ENCODE data around the gene SCCPDH. TPM values are rescaled to one million over a fixed set of nuclear protein-coding genes. Genes with fewer than 3 reads are reported as not detected.
"Not testable (repeated sequence)": the region's sequence is repeated elsewhere in the genome, so short reads cannot be mapped to it uniquely, and the experiment has no call there.

SCCPDH gene
- total RNA-seq, 1 experiment from 2014 or later, result 10.9 TPM

DNA sequence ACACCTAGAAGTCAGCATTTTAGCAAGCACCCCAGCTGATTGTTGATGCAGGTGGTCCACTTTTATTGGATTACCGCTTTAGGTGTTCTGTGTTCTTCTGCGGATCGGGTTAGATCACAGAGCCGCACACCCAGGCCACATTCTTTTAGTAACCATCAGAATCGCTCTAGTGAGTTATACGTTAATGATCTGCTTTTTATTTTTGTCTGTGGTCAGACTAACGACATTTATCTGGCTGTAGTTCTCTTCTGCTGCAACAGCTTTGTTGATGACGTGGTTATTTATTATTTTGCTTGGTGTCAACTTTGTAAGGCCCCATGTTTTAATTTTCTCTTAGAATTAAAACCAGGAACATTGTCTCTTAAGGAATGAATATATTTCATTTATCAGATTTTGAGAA lies 18.2 kb downstream of the SCCPDH start:
- Mint-ChIP-seq H3K27ac (no peak overlapping the region), H3K27me3 (ENCODE audit: low read depth) (no peaks in the 10 kb centered on the region), H3K36me3 (no peaks in the 10 kb centered on the region; the same call in 1 of the 2 replicates), H3K4me1 (no peaks in the 10 kb centered on the region), H3K9me3 (no peaks in the 10 kb centered on the region), H3K4me3 (no peak overlapping the region)
- no peak for TF ChIP-seq MXD4 (CRISPR knock-in tag; IDR thresholded peaks at IDR 0.05; ENCODE audit: borderline replicate concordance)
- no peak for TF ChIP-seq ZNF317 (CRISPR knock-in tag; IDR thresholded peaks at IDR 0.05; ENCODE audit: borderline replicate concordance, low read depth)
- no peak for TF ChIP-seq ATF1 (CRISPR knock-in tag; IDR thresholded peaks at IDR 0.05)
- TF ChIP-seq, protein P1, sequence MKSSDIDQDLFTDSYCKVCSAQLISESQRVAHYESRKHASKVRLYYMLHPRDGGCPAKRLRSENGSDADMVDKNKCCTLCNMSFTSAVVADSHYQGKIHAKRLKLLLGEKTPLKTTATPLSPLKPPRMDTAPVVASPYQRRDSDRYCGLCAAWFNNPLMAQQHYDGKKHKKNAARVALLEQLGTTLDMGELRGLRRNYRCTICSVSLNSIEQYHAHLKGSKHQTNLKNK (CRISPR knock-in tag; IDR thresholded peaks at IDR 0.05), result no peak
- TF ChIP-seq, protein P2, sequence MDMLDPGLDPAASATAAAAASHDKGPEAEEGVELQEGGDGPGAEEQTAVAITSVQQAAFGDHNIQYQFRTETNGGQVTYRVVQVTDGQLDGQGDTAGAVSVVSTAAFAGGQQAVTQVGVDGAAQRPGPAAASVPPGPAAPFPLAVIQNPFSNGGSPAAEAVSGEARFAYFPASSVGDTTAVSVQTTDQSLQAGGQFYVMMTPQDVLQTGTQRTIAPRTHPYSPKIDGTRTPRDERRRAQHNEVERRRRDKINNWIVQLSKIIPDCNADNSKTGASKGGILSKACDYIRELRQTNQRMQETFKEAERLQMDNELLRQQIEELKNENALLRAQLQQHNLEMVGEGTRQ (CRISPR knock-in tag; IDR thresholded peaks at IDR 0.05), result no peak
- TF ChIP-seq PRRX2 (CRISPR knock-in tag; IDR thresholded peaks at IDR 0.05), result no peak
- TF ChIP-seq SMAD4 (CRISPR knock-in tag; IDR thresholded peaks at IDR 0.05), result no peak
- TF ChIP-seq ZNF671 (CRISPR knock-in tag; IDR thresholded peaks at IDR 0.05), result no peak
- no peak for TF ChIP-seq CREM (CRISPR knock-in tag; IDR thresholded peaks at IDR 0.05)
- ATAC-seq (no peak), DNase-seq (ENCODE audit: low spot score) (no peak)
- POLR2A ChIA-PET, result no interaction called here
- CTCF ChIA-PET, result no interaction called here

DNA sequence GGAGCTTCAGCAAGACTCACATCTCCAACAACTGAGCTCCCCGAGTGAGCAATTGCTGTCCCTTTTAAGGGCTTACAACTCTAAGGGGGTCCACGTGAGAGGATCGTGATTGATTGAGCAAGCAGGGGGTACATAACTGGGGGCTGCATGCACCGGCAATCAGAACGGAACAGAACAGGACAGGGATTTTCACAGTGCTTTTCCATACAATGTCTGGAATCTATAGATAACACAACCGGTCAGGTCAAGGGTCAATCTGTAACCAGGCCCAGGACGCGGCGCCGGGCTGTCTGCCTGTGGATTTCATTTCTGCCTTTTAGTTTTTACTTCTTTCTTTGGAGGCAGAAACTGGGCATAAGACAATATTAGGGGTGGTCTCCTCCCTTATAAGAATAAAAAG lies 21.9 kb downstream of the SCCPDH start:
- not testable (repeated sequence) for H3K4me1 Mint-ChIP-seq; H3K27ac Mint-ChIP-seq; H3K4me3 Mint-ChIP-seq; H3K9me3 Mint-ChIP-seq; DNase-seq (ENCODE audit: low spot score); ATAC-seq; H3K36me3 Mint-ChIP-seq; H3K27me3 Mint-ChIP-seq (ENCODE audit: low read depth)
- CTCF ChIA-PET, result interaction anchor here (0.6 to 0.7 kb wide), 2 partner anchors 57 to 220 kb away, joined by 3 to 4 read pairs; no protein-coding TSS in a partner anchor
- POLR2A ChIA-PET, result interaction anchor here (0.6 to 0.7 kb wide), 2 partner anchors 12 to 53 kb away, joined by 4 to 12 read pairs; no protein-coding TSS in a partner anchor

DNA sequence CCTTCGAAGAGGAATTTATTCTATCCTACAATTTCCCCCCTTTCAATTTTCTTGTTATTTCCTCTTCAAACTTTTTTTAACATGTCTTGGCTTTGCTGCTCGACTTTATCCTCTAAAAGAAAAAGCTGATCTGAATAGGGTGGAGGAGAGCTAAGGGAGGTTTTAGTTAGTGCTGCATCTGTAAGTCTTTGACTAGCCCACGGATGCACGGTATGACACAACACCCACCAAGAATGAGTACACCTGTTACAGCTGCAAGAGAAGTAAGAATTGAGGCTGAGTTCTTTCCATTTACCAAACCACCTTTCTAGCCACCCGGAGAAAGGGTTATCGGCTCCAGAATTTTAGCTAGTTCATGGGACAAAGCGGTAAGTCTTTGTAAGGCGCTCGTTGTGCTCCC lies 23.8 kb downstream of the SCCPDH start:
- Mint-ChIP-seq H3K27me3 (ENCODE audit: low read depth) (no peaks in the 10 kb centered on the region), H3K36me3 (no peaks in the 10 kb centered on the region; the same call in 1 of the 2 replicates), H3K4me3 (no peak overlapping the region), H3K4me1 (no peaks in the 10 kb centered on the region), H3K9me3 (no peaks in the 10 kb centered on the region), H3K27ac (no peak overlapping the region)
- DNase-seq (ENCODE audit: low spot score) (no peak), ATAC-seq (no peak)
- POLR2A ChIA-PET, result no interaction called here
- CTCF ChIA-PET, result interaction anchor here (1.9 kb wide), 1 partner anchor 59 kb away, joined by 4 read pairs; no protein-coding TSS in a partner anchor
- TF ChIP-seq NFATC4 (CRISPR knock-in tag; IDR thresholded peaks at IDR 0.05) (no peak), NR2C2 (CRISPR knock-in tag; IDR thresholded peaks at IDR 0.05) (no peak), ZNF416 (CRISPR knock-in tag; IDR thresholded peaks at IDR 0.05) (no peak), RELA (CRISPR knock-in tag; IDR thresholded peaks at IDR 0.05; ENCODE audit: borderline replicate concordance) (no peak), GRHL2 (CRISPR knock-in tag; IDR thresholded peaks at IDR 0.05; ENCODE audit: insufficient replicate concordance, severe bottlenecking) (no peak), ATF1 (CRISPR knock-in tag; IDR thresholded peaks at IDR 0.05) (no peak), CREB1 (CRISPR knock-in tag; IDR thresholded peaks at IDR 0.05) (no peak), ZNF263 (CRISPR knock-in tag; IDR thresholded peaks at IDR 0.05; ENCODE audit: low read depth) (no peak), CBFB (CRISPR knock-in tag; IDR thresholded peaks at IDR 0.05; ENCODE audit: low read depth) (no peak), NR1H2 (CRISPR knock-in tag; IDR thresholded peaks at IDR 0.05) (no peak)
- TF ChIP-seq, protein P2 (CRISPR knock-in tag; IDR thresholded peaks at IDR 0.05), result no peak
- TF ChIP-seq, protein P3, sequence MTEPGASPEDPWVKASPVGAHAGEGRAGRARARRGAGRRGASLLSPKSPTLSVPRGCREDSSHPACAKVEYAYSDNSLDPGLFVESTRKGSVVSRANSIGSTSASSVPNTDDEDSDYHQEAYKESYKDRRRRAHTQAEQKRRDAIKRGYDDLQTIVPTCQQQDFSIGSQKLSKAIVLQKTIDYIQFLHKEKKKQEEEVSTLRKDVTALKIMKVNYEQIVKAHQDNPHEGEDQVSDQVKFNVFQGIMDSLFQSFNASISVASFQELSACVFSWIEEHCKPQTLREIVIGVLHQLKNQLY (CRISPR knock-in tag; IDR thresholded peaks at IDR 0.05), result no peak
- TF ChIP-seq, protein P4, sequence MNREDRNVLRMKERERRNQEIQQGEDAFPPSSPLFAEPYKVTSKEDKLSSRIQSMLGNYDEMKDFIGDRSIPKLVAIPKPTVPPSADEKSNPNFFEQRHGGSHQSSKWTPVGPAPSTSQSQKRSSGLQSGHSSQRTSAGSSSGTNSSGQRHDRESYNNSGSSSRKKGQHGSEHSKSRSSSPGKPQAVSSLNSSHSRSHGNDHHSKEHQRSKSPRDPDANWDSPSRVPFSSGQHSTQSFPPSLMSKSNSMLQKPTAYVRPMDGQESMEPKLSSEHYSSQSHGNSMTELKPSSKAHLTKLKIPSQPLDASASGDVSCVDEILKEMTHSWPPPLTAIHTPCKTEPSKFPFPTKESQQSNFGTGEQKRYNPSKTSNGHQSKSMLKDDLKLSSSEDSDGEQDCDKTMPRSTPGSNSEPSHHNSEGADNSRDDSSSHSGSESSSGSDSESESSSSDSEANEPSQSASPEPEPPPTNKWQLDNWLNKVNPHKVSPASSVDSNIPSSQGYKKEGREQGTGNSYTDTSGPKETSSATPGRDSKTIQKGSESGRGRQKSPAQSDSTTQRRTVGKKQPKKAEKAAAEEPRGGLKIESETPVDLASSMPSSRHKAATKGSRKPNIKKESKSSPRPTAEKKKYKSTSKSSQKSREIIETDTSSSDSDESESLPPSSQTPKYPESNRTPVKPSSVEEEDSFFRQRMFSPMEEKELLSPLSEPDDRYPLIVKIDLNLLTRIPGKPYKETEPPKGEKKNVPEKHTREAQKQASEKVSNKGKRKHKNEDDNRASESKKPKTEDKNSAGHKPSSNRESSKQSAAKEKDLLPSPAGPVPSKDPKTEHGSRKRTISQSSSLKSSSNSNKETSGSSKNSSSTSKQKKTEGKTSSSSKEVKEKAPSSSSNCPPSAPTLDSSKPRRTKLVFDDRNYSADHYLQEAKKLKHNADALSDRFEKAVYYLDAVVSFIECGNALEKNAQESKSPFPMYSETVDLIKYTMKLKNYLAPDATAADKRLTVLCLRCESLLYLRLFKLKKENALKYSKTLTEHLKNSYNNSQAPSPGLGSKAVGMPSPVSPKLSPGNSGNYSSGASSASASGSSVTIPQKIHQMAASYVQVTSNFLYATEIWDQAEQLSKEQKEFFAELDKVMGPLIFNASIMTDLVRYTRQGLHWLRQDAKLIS (CRISPR knock-in tag; IDR thresholded peaks at IDR 0.05; ENCODE audit: borderline replicate concordance), result no peak
- TF ChIP-seq, protein P5, sequence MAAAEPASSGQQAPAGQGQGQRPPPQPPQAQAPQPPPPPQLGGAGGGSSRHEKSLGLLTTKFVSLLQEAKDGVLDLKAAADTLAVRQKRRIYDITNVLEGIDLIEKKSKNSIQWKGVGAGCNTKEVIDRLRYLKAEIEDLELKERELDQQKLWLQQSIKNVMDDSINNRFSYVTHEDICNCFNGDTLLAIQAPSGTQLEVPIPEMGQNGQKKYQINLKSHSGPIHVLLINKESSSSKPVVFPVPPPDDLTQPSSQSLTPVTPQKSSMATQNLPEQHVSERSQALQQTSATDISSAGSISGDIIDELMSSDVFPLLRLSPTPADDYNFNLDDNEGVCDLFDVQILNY (CRISPR knock-in tag; IDR thresholded peaks at IDR 0.05), result no peak
- TF ChIP-seq, protein P6, sequence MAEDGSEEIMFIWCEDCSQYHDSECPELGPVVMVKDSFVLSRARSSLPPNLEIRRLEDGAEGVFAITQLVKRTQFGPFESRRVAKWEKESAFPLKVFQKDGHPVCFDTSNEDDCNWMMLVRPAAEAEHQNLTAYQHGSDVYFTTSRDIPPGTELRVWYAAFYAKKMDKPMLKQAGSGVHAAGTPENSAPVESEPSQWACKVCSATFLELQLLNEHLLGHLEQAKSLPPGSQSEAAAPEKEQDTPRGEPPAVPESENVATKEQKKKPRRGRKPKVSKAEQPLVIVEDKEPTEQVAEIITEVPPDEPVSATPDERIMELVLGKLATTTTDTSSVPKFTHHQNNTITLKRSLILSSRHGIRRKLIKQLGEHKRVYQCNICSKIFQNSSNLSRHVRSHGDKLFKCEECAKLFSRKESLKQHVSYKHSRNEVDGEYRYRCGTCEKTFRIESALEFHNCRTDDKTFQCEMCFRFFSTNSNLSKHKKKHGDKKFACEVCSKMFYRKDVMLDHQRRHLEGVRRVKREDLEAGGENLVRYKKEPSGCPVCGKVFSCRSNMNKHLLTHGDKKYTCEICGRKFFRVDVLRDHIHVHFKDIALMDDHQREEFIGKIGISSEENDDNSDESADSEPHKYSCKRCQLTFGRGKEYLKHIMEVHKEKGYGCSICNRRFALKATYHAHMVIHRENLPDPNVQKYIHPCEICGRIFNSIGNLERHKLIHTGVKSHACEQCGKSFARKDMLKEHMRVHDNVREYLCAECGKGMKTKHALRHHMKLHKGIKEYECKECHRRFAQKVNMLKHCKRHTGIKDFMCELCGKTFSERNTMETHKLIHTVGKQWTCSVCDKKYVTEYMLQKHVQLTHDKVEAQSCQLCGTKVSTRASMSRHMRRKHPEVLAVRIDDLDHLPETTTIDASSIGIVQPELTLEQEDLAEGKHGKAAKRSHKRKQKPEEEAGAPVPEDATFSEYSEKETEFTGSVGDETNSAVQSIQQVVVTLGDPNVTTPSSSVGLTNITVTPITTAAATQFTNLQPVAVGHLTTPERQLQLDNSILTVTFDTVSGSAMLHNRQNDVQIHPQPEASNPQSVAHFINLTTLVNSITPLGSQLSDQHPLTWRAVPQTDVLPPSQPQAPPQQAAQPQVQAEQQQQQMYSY (CRISPR knock-in tag; IDR thresholded peaks at IDR 0.05), result no peak

Data from WTC11 (cell line).